ENCODE measurements around the gene SLC9A5.

The SLC9A5 gene

GRCh38 chr16:67312719-67313118 lies 63.9 kb downstream of the SLC9A5 start:
- no peak for DNase-seq

- no peak for DNase-seq
Observed at GRCh38 chr16:67317853-67318252, 69.1 kb downstream of the SLC9A5 start.

Measured in fibroblast of skin of scalp (primary cell).